ENCODE data around the gene OR2H1. TPM values are rescaled to one million over a fixed set of nuclear protein-coding genes. Genes with fewer than 3 reads are reported as not detected.
A peak's percentile ranks its signal among the peaks of the same experiment; 100 is the strongest.

OR2H1 gene
- total and polyA plus RNA-seq, 9 of the 15 experiments (the other 6 are each of a cell fraction or from before 2014, with no cell fraction given), result not detected

- TF ChIP-seq, protein P1, sequence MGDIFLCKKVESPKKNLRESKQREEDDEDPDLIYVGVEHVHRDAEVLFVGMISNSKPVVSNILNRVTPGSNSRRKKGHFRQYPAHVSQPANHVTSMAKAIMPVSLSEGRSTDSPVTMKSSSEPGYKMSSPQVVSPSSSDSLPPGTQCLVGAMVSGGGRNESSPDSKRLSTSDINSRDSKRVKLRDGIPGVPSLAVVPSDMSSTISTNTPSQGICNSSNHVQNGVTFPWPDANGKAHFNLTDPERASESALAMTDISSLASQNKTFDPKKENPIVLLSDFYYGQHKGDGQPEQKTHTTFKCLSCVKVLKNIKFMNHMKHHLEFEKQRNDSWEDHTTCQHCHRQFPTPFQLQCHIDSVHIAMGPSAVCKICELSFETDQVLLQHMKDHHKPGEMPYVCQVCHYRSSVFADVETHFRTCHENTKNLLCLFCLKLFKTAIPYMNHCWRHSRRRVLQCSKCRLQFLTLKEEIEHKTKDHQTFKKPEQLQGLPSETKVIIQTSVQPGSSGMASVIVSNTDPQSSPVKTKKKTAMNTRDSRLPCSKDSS (IDR thresholded peaks at IDR 0.05; ENCODE audit: low read depth, partially characterized antibody), result no peak
- TF ChIP-seq, protein P2, sequence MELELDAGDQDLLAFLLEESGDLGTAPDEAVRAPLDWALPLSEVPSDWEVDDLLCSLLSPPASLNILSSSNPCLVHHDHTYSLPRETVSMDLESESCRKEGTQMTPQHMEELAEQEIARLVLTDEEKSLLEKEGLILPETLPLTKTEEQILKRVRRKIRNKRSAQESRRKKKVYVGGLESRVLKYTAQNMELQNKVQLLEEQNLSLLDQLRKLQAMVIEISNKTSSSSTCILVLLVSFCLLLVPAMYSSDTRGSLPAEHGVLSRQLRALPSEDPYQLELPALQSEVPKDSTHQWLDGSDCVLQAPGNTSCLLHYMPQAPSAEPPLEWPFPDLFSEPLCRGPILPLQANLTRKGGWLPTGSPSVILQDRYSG (tag; conservative IDR thresholded peaks at IDR 0.05; ENCODE audit: low read depth), result no peak
- no peak for TF ChIP-seq MEIS2 (IDR thresholded peaks at IDR 0.05; ENCODE audit: partially characterized antibody)
- no peak for TF ChIP-seq ZNF165 (CRISPR knock-in tag; IDR thresholded peaks at IDR 0.05; ENCODE audit: borderline replicate concordance)
- no peak for TF ChIP-seq MCM3 (IDR thresholded peaks at IDR 0.05)
- no peak for TF ChIP-seq ZBTB8A (IDR thresholded peaks at IDR 0.05; ENCODE audit: partially characterized antibody)
- no peak for TF ChIP-seq ZC3H8 (IDR thresholded peaks at IDR 0.05)
- no peak for TF ChIP-seq RBM22 (IDR thresholded peaks at IDR 0.05; ENCODE audit: low read depth, low read length, poor library complexity, severe bottlenecking)
- TF ChIP-seq, protein P3, sequence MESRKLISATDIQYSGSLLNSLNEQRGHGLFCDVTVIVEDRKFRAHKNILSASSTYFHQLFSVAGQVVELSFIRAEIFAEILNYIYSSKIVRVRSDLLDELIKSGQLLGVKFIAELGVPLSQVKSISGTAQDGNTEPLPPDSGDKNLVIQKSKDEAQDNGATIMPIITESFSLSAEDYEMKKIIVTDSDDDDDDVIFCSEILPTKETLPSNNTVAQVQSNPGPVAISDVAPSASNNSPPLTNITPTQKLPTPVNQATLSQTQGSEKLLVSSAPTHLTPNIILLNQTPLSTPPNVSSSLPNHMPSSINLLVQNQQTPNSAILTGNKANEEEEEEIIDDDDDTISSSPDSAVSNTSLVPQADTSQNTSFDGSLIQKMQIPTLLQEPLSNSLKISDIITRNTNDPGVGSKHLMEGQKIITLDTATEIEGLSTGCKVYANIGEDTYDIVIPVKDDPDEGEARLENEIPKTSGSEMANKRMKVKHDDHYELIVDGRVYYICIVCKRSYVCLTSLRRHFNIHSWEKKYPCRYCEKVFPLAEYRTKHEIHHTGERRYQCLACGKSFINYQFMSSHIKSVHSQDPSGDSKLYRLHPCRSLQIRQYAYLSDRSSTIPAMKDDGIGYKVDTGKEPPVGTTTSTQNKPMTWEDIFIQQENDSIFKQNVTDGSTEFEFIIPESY (CRISPR knock-in tag; IDR thresholded peaks at IDR 0.05), result no peak
- no peak for TF ChIP-seq DNMT1 (IDR thresholded peaks at IDR 0.05)
- no peak for TF ChIP-seq ESRRB (CRISPR knock-in tag; IDR thresholded peaks at IDR 0.05; ENCODE audit: borderline replicate concordance)
- TF ChIP-seq BHLHE40 (IDR thresholded peaks at IDR 0.05; ENCODE audit: low read length), result peak; percentile 90
- TF ChIP-seq RFX7 (CRISPR knock-in tag; IDR thresholded peaks at IDR 0.05), result no peak
- no peak for TF ChIP-seq RFX5 (IDR thresholded peaks at IDR 0.05; ENCODE audit: low read depth, low read length)
- TF ChIP-seq, protein P4, sequence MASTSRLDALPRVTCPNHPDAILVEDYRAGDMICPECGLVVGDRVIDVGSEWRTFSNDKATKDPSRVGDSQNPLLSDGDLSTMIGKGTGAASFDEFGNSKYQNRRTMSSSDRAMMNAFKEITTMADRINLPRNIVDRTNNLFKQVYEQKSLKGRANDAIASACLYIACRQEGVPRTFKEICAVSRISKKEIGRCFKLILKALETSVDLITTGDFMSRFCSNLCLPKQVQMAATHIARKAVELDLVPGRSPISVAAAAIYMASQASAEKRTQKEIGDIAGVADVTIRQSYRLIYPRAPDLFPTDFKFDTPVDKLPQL (IDR thresholded peaks at IDR 0.05; ENCODE audit: extremely low read depth, insufficient read length), result no peak
- TF ChIP-seq NELFE (IDR thresholded peaks at IDR 0.05; ENCODE audit: insufficient read depth, insufficient read length), result no peak
- TF ChIP-seq CEBPB (tag; IDR thresholded peaks at IDR 0.05), result no peak
- TF ChIP-seq ELK1 (CRISPR knock-in tag; IDR thresholded peaks at IDR 0.05), result no peak
- TF ChIP-seq MTA1 (IDR thresholded peaks at IDR 0.05; ENCODE audit: borderline replicate concordance), result peak; percentile 63; the same call in 1 of the 2 replicates
- TF ChIP-seq, protein P5, sequence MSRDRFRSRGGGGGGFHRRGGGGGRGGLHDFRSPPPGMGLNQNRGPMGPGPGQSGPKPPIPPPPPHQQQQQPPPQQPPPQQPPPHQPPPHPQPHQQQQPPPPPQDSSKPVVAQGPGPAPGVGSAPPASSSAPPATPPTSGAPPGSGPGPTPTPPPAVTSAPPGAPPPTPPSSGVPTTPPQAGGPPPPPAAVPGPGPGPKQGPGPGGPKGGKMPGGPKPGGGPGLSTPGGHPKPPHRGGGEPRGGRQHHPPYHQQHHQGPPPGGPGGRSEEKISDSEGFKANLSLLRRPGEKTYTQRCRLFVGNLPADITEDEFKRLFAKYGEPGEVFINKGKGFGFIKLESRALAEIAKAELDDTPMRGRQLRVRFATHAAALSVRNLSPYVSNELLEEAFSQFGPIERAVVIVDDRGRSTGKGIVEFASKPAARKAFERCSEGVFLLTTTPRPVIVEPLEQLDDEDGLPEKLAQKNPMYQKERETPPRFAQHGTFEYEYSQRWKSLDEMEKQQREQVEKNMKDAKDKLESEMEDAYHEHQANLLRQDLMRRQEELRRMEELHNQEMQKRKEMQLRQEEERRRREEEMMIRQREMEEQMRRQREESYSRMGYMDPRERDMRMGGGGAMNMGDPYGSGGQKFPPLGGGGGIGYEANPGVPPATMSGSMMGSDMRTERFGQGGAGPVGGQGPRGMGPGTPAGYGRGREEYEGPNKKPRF (IDR thresholded peaks at IDR 0.05; ENCODE audit: low read depth, low read length), result no peak
- TF ChIP-seq ZNF778 (CRISPR knock-in tag; IDR thresholded peaks at IDR 0.05), result no peak
- TF ChIP-seq ZNF175 (CRISPR knock-in tag; IDR thresholded peaks at IDR 0.05; ENCODE audit: low read depth), result no peak
Observed at GRCh38 chr6:29490552-29490951, 33.6 kb downstream of the OR2H1 start (continued).
